Neural crest cell (in vitro differentiated cells): ENCODE measurements around the gene STAT6. TPM values are rescaled to one million over a fixed set of nuclear protein-coding genes. Genes with fewer than 3 reads are reported as not detected.

Experiments used
- DNase-seq: peaks from one replicate; pipeline ENCODE4 v3.0.0; 2021; ENCODE audit warnings: low read depth, mixed read lengths, low spot score
- H3K27ac Mint-ChIP-seq: one replicate; pipeline ENCODE4 v1.8.0; 2021; ENCODE audit warnings: mild to moderate bottlenecking, mixed read lengths; ENCODE audit not compliant: unreplicated experiment
- H3K27me3 Mint-ChIP-seq: 2 replicates; pipeline ENCODE4 v1.8.0; 2021; ENCODE audit warnings: low read depth, mild to moderate bottlenecking, mixed read lengths
- H3K36me3 Mint-ChIP-seq: 2 replicates; pipeline ENCODE4 v1.8.0; 2021; ENCODE audit warnings: low read depth, mild to moderate bottlenecking, mixed read lengths
- H3K4me1 Mint-ChIP-seq: 2 replicates; pipeline ENCODE4 v1.8.0; 2021; ENCODE audit warnings: mixed read lengths
- H3K4me3 Mint-ChIP-seq: one replicate; pipeline ENCODE4 v1.8.0; 2021; ENCODE audit warnings: mild to moderate bottlenecking, mixed read lengths
- H3K9me3 Mint-ChIP-seq: 2 replicates; pipeline ENCODE4 v1.8.0; 2021; ENCODE audit warnings: mixed read lengths
- CTCF ChIP-seq: fragments of 200-600 bp; sonication (generic); conservative IDR thresholded peaks from 2 replicates; pipeline ENCODE4 v1.5.0; 2021; ENCODE audit warnings: antibody characterized with exemption, mild to moderate bottlenecking
- total RNA-seq: library from RNA; stranded (reverse); gene quantifications from 2 replicates; pipeline ENCODE4 v1.2.1, GENCODE V29; 2021

The STAT6 gene
- total RNA-seq, 1 donor from 2014 or later: 40.2 TPM

GRCh38 chr12:57091638-57092528, 19.3 kb downstream of the STAT6 start:
- TF ChIP-seq CTCF: no peak
- peaks cover 3% of the 10 kb centered on the region for H3K27me3 Mint-ChIP-seq
- H3K4me3 Mint-ChIP-seq: peak overlapping the region; percentile 91
- DNase-seq: no peak
- no peaks in the 10 kb centered on the region for H3K9me3 Mint-ChIP-seq
- peaks cover 62% of the 10 kb centered on the region for H3K4me1 Mint-ChIP-seq
- peaks cover 8% of the 10 kb centered on the region for H3K36me3 Mint-ChIP-seq
- peak overlapping the region; percentile 57 for H3K27ac Mint-ChIP-seq

- no peaks in the 10 kb centered on the region for H3K9me3 Mint-ChIP-seq
- DNase-seq: no peak
- peak overlapping the region; percentile 98 for H3K4me3 Mint-ChIP-seq
- H3K36me3 Mint-ChIP-seq: peaks cover 8% of the 10 kb centered on the region
- TF ChIP-seq CTCF: no peak
- no peak overlapping the region for H3K27ac Mint-ChIP-seq
- peaks cover 3% of the 10 kb centered on the region for H3K27me3 Mint-ChIP-seq
- H3K4me1 Mint-ChIP-seq: peaks cover 67% of the 10 kb centered on the region
Measured at GRCh38 chr12:57090924-57091637, 20.1 kb downstream of the STAT6 start.

DNA sequence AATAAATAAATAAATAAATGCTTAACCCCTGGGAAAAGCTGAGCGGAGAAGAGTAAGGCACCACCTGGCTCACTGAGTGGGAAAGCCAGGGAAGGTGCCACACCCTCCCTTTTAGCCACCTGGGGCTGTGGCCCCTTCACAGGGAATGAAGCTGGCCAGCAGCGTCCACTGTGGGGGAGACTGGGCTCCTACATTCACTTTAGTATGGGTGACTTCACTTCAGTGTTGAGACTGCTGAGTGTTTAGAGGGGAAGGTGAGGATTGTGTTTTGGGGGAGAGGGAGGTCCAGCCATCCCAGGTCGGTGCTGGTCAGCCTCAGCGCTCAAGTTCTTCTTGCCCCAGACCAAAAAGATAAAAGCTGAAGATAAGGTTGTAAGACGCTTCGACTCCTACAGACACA, 20.7 kb downstream of the STAT6 start:
- Mint-ChIP-seq H3K36me3 (peaks cover 8% of the 10 kb centered on the region), H3K9me3 (no peaks in the 10 kb centered on the region), H3K4me1 (peaks cover 73% of the 10 kb centered on the region), H3K27ac (no peak overlapping the region), H3K27me3 (peaks cover 3% of the 10 kb centered on the region), H3K4me3 (peak overlapping the region; percentile 98)
- DNase-seq: no peak
- TF ChIP-seq CTCF: no peak

- Mint-ChIP-seq H3K9me3 (no peaks in the 10 kb centered on the region), H3K4me1 (peaks cover 77% of the 10 kb centered on the region), H3K36me3 (peaks cover 8% of the 10 kb centered on the region), H3K4me3 (peak overlapping the region; percentile 98), H3K27me3 (peaks cover 3% of the 10 kb centered on the region), H3K27ac (peak overlapping the region; percentile 98)
- peak; percentile 67 for DNase-seq
- TF ChIP-seq CTCF: no peak
Measured at GRCh38 chr12:57089271-57090245, 21.6 kb downstream of the STAT6 start.
